Right cardiac atrium (tissue), 5 donors: ENCODE measurements around the gene EML4. TPM values are rescaled to one million over a fixed set of nuclear protein-coding genes. Genes with fewer than 3 reads are reported as not detected.
"Not testable (repeated sequence)": the region's sequence is repeated elsewhere in the genome, so short reads cannot be mapped to it uniquely, and the experiment has no call there.

Experiments
- ATAC-seq, 2 donors: fragments of 200-7000 bp; cut with Tn5 transposase; one replicate each; pipeline versions ENCODE4 v1.8.0 to v1.9.1; 2020; ENCODE audit warnings: moderate library complexity in 2 of 2, mild to moderate bottlenecking in 1 of 2
- DNase-seq, 3 donors: peaks; one replicate each; pipeline ENCODE4 v3.0.0-alpha.2; 2020
- H3K27ac ChIP-seq: one replicate; pipeline ENCODE4 v1.5.1; 2013; ENCODE audit warnings: mild to moderate bottlenecking, low read length, control low read depth, moderate library complexity
- H3K27me3 ChIP-seq: one replicate; pipeline ENCODE4 v1.6.1; 2013; ENCODE audit not compliant: control insufficient read depth, insufficient read depth
- H3K4me1 ChIP-seq: one replicate; pipeline ENCODE4 v1.6.1; 2013; ENCODE audit warnings: low read length; ENCODE audit not compliant: control insufficient read depth, insufficient read depth
- H3K4me3 ChIP-seq: one replicate; pipeline ENCODE4 v1.5.1; 2013; ENCODE audit warnings: low read length, control low read depth
- H3K9me3 ChIP-seq: one replicate; pipeline ENCODE4 v1.6.1; 2013; ENCODE audit warnings: low read length; ENCODE audit not compliant: control insufficient read depth
- WGBS: extraction: QIAGEN DNeasy Blood & Tissue Kit; methylation state at CpG from one replicate; pipeline ENCODE4 v1.1.7; 2013; 5-methylcytosine and 5-hydroxymethylcytosine counted together
- intact Hi-C, 4 donors: fragments of 100-400 bp; cut with DNase I; formaldehyde crosslinking; loops; one replicate each; pipeline versions ENCODE4 v1.11.0 to v1.14.0; 2022 to 2023
- polyA plus RNA-seq: library from polyadenylated mRNA; stranded (reverse); fragments of 200-250 nt; gene quantifications from one replicate; pipeline ENCODE4 v1.2.3, GENCODE V29; 2013
- total RNA-seq, 4 donors: library from RNA; stranded (reverse); fragmentation: NEBNext Ultra II Directional; extraction: Animal tissue kit (Norgen Biotek cat#: 25700); gene quantifications; one replicate each; pipeline ENCODE4 v1.2.1, GENCODE V29; 2021
- donor health status: healthy with polysubstance abuse.
- donor health status: DM: no; HTN: yes; CAD: no.
- donor health status: DM: no; HTN: no; CAD: no.
- donor health status: DM: no; HTN: yes; CAD: no; lungs with severe emphysema.
- donor health status: DM: yes; HTN: yes; CAD: no.

EML4 gene
- total and polyA plus RNA-seq, 5 donors, result 3.8 to 13.8 (median 8.1) TPM

DNA sequence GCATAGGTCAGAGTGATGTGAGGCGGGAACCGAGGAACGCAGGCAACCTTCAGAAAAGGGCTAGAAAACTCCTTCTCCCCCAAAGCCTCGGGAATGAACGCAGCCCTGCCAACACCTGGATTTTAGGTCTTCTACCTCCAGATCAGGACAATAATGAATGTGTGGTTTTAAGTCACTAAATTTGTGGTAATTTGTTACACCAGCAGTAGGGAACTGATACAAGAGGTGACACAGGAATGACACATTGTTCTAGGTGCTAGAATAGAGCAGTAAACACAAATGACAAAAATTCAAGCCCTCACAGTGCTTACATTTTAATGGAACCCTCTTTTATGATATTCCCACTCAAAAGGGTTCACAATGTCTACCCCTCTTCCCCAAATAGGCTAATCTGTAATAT lies 39.2 kb upstream of the EML4 start:
- ATAC-seq (no peak), DNase-seq (no peak)
- Histone ChIP-seq H3K4me1 (peaks cover 7% of the 10 kb centered on the region), H3K4me3 (no peak overlapping the region), H3K9me3 (no peaks in the 10 kb centered on the region), H3K27me3 (no peaks in the 10 kb centered on the region), H3K27ac (no peak overlapping the region)
- 94% methylated on average over 5 of the region's 5 CpGs for WGBS
- intact Hi-C loops, result no loop called here

DNA sequence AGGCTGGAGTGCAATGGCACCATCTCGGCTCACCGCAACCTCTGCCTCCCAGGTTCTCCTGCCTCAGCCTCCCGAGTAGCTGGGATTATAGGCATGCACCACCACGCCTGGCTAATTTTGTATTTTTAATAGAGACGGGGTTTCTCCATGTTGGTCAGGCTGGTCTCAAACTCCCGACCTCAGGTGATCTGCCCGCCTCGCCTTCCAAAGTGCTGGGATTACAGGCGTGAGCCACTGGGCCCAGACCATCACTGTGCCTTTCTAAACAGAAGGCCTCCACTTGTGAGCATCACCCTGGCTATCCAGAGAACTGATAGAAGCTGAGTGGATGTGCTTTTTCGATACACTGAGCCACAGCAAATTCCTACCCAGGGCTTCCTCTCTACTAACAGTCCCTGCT lies 38.3 kb upstream of the EML4 start:
- H3K27ac ChIP-seq, DNase-seq, H3K27me3 ChIP-seq, H3K4me1 ChIP-seq, ATAC-seq, H3K4me3 ChIP-seq, intact Hi-C loops, H3K9me3 ChIP-seq: not testable (repeated sequence)
- WGBS, result 97% methylated on average over 10 of the region's 10 CpGs

DNA sequence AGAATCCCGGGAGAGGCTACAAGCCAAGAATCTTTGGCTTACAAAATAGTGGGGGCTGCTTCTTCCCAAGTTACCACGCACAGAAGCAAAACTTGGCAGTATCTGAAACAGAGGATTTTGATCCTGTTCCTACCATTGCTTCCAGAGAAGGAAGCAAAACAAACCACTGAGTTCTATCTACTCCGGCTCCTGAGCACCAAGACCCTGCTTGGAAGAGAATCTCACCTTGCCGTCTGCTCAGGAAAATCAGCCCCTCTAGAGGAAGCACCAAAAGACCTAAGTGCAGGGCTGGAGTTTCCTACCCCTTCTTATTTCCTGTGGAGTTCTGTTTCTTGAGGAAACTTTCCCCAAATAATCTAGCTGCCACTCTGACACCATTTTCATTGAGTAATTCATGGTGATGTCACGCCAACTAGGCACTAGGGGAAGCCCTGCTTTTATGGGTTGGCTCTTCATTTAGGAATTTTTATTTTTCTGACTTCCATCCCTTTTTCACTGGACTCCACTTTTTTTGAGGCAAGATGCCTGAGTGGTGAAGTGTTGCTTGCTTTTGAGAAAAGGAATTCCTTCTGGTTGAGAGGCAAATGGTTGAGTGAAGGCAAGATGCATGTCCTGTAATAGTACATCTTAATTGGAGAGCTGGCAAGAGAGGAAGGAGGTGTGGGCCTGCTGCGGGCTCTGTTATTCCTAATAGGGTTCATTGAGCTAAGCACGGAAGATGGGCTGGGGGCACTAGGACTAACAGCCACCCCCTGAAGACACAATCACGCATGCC lies 36.8 kb upstream of the EML4 start:
- intact Hi-C loops, result no loop called here

DNA sequence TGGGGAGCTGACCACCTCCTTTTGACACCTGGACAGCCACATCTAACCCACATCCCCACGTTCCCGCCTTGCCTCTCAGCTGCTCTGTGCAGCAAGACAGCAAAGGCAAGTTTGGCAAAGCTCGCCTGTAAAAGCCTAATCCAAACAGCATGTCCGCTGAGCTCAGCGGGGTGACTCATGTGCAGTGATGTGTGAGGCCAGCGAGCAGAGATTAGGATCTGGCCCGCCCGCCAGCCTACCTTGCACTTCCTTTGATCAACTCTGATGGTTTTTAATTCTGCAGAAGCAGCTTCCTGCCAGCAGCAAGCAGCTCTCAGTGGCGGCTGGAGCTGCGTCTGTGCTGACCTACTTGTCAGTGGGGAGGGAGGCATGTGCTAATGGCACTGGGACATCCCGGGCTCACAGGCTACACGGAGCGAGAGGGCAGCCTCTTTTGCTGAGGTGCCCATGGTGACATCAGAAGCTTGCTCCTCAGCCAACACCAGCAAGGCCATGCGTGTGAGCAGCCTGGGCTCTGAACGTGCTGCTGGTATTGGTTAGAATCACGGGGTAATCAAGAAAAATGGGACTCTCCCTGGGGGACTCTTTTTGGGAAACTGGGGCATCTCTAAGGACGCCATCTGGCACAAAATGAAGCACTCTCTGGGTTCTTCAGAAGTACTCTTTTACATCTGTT lies 36.0 kb upstream of the EML4 start:
- peak; percentile 81 to 91 (median 88) for DNase-seq
- no peak overlapping the region for H3K4me3 ChIP-seq
- H3K27me3 ChIP-seq, result no peaks in the 10 kb centered on the region
- intact Hi-C loops, result no loop called here
- H3K9me3 ChIP-seq, result no peaks in the 10 kb centered on the region
- peaks cover 5% of the 10 kb centered on the region for H3K4me1 ChIP-seq
- 12% methylated on average over 17 of the region's 17 CpGs for WGBS
- H3K27ac ChIP-seq, result peak overlapping the region; percentile 46
- ATAC-seq, result peak; percentile 87 to 94

More for the DNA sequence above, 36.8 kb upstream of the EML4 start:
- DNase-seq (no peak), ATAC-seq (peak; percentile 38 to 39)
- Histone ChIP-seq H3K4me3 (no peak overlapping the region), H3K27me3 (no peaks in the 10 kb centered on the region), H3K4me1 (peaks cover 4% of the 10 kb centered on the region), H3K9me3 (no peaks in the 10 kb centered on the region), H3K27ac (peak overlapping the region; percentile 46)
- 45% methylated on average over 8 of the region's 8 CpGs for WGBS

DNA sequence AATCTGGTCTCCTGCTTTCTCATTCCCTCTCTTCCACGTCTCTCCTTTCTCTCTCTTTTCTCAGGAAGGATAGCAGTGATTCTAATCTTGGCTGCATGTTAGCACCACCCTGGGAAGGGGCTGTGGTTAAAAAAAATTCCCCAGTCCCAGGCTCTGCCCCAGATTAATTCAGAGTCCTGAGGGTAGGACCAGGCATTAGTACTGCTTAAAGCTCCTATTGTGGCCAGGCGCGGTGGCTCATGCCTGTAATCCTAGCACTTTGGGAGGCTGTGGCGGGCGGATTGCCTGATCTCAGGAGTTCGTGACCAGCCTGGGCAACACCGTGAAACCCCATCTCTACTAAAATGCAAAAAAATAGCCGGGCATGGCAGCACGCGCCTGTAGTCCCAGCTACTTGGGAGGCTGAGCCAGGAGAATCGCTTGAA lies 35.4 kb upstream of the EML4 start:
- intact Hi-C loops, result no loop called here
- H3K27me3 ChIP-seq, result no peaks in the 10 kb centered on the region
- H3K4me3 ChIP-seq, result no peak overlapping the region
- WGBS, result 94% methylated on average over 11 of the region's 11 CpGs
- H3K9me3 ChIP-seq, result no peaks in the 10 kb centered on the region
- H3K4me1 ChIP-seq, result peaks cover 5% of the 10 kb centered on the region
- DNase-seq, result peak in 1 of 3 donors; percentile 55
- H3K27ac ChIP-seq, result no peak overlapping the region
- no peak for ATAC-seq

DNA sequence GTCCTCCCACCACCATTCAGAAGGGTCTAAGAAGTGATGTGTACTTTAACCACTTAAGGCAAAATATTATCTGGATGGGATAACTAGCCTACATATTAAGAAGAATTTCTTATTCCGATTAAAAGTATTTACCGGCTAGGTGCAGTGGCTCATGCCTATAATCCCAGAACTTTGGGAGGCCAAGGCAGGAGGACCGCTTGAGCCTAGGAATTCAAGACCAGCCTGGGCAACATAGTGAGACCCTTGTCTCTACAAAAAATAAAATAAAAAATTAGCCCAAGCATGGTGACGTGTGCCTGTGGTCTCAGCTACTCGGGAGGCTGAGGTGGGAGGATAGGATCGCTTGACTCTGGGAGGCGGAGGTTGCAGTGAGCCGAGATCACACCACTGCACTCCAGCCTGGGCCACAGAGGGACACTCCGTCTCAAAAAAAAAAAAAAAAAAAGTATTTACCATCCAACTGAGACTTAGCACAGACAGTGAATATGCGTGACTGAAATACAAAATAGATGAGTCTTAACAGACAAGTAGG lies 34.7 kb upstream of the EML4 start:
- H3K4me1 ChIP-seq, ATAC-seq, H3K27ac ChIP-seq, H3K4me3 ChIP-seq, H3K9me3 ChIP-seq, DNase-seq, H3K27me3 ChIP-seq, intact Hi-C loops: not testable (repeated sequence)
- WGBS, result 89% methylated on average over 10 of the region's 10 CpGs

DNA sequence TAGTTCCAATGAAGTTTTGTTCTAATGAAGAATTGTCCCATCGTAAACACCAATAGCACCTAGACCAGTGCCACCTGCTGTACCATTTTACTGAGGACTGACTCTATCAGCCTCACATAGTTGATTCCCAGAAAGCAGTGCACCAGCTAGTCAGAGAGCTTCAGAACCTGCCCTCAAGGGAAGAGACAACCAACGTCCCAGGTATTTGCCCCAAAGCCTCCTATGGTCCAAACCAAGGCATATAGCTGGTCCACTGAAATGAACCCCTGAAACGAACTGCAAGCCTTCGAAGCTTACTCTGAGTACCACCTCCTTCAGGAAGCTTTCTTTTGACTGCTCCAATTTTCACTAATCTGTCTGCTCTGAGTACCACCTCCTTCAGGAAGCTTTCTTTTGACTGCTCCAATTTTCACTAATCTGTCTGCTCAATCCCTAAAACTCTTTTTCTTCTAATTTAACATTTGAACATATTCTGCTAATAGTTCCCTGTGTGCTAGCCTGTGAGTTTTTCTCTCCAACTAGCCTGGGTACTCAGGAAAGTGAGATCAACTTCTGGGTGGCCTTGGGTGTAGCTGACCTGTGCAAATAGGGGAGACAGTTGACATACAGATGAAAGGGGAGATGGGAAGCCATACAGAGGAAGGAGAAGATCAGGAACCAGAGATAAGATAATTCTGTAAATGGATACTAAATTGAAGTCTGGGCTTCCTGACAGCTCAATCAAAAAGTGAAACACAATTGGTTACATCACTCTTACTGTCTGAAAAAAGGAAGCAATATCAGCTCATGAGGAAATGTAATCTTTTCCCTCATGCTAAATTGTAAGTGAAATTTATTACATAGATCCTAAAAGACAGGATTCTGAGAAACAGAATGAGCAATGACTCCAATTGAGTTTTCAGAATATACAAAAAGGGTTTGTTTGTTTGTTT lies 33.5 kb upstream of the EML4 start:
- ATAC-seq (no peak), DNase-seq (no peak)
- intact Hi-C loops, result loop anchor here in 1 of 4 donors (5.0 kb wide), 1 partner anchor 33 kb away; no protein-coding TSS in a partner anchor
- H3K4me3 ChIP-seq, result no peak overlapping the region
- peaks cover 12% of the 10 kb centered on the region for H3K4me1 ChIP-seq
- 85% methylated on average over 4 of the region's 4 CpGs for WGBS
- H3K27me3 ChIP-seq, result no peaks in the 10 kb centered on the region
- no peaks in the 10 kb centered on the region for H3K9me3 ChIP-seq
- H3K27ac ChIP-seq, result no peak overlapping the region

DNA sequence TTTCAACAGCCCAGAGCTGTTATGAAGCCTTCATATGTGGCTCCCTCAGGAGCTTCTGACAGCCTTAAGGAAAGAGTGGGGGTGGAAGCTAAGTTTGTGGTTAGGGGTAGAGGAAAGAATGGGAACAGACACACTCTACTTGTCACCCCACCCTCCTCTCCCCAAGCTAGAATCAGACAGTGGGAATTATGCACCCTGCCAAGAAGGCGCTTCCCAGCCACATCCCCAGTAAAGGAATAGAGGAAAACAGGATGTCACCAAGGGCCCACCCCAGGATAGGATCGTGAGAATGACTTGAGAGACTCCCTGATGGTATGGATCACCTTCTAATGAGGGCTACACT lies 32.4 kb upstream of the EML4 start:
- intact Hi-C loops, result loop anchor here in 1 of 4 donors (5.0 kb wide), 1 partner anchor 34 kb away; no protein-coding TSS in a partner anchor
- DNase-seq (no peak), ATAC-seq (no peak)
- Histone ChIP-seq H3K4me3 (no peak overlapping the region), H3K27ac (no peak overlapping the region), H3K27me3 (no peaks in the 10 kb centered on the region), H3K9me3 (no peaks in the 10 kb centered on the region), H3K4me1 (peaks cover 17% of the 10 kb centered on the region)
- 70% methylated on average over 2 of the region's 2 CpGs for WGBS

DNA sequence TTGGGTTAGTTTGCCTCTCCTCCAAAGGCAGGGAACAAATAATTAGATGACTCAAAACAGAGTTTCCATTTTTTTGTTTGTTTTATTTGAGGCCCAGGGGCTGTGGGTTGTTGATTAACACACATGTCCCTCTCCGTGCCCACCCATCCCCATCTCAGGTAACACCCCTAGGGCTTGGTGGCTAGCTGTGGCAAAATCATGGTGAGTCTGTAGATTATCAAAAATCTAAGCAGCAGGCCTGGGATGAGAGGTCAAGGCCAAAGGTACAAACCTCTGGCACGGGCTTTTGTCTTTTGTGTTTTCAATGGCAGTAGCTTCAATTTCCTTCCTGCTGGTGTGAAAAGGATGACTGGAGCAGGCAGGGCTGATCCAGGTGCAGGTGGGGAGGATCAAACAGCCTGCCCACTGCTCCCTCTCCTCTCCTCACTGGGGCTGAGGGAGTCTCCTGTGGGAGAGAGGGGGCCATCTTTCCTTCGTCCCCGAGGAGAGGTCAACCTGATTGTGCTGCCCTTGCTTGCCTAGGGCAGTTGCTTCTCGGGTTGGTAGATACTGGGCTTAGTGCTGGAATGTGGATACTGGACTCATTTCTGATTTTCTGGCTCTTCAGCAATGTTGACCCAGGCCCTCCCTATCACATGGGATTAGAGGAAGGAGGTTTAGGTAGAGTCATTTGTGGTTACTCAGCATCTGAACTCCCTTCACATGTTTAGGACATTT lies 31.9 kb upstream of the EML4 start:
- ATAC-seq (no peak), DNase-seq (no peak)
- Histone ChIP-seq H3K4me3 (no peak overlapping the region), H3K27ac (no peak overlapping the region), H3K27me3 (no peaks in the 10 kb centered on the region), H3K4me1 (peaks cover 17% of the 10 kb centered on the region), H3K9me3 (no peaks in the 10 kb centered on the region)
- intact Hi-C loops, result loop anchor here in 1 of 4 donors (5.0 kb wide), 1 partner anchor 35 kb away; no protein-coding TSS in a partner anchor
- WGBS, result 68% methylated on average over 5 of the region's 5 CpGs
